Common myeloid progenitor, CD34-positive (primary cell): ENCODE measurements around the gene TBRG4.

ENCODE experiments used
- CTCF ChIA-PET: fragments of 350-600 bp; sonication (Branson Sonifier 250); formaldehyde crosslinking; loops from one replicate; lab custom pipeline; 2021; ENCODE audit warnings: antibody characterized with exemption; lab: Charles Lee
- POLR2A ChIA-PET: fragments of 350-600 bp; sonication (Branson Sonifier 250); formaldehyde crosslinking; loops from one replicate; lab custom pipeline; 2021; ENCODE audit warnings: antibody characterized with exemption; lab: Charles Lee
- DNase-seq, 3 donors: peaks; one replicate each; pipeline versions ENCODE4 v3.0.0 to v3.0.0-alpha.2; 2013
- H3K27ac ChIP-seq, 2 experiments: 1 replicate in 1 of 2; 2 replicates in 1 of 2; pipeline ENCODE4 v1.7.0; 2013; ENCODE audit warnings: inconsistent platforms in 2 of 2, low read length in 2 of 2, mild to moderate bottlenecking in 2 of 2, low read depth in 1 of 2, moderate library complexity in 1 of 2; ENCODE audit not compliant: severe bottlenecking in 2 of 2, insufficient read depth in 1 of 2, poor library complexity in 1 of 2
- H3K27me3 ChIP-seq, 5 experiments: replicated peaks in 2 of 5; 1 replicate in 3 of 5; 2 replicates in 2 of 5; pipeline versions ENCODE4 v1.6.1 to v1.7.0; 2013; ENCODE audit warnings: low read length in 4 of 5, mild to moderate bottlenecking in 2 of 5, moderate library complexity in 2 of 5, inconsistent platforms in 1 of 5; ENCODE audit not compliant: insufficient read depth in 5 of 5, control insufficient read depth in 4 of 5
- H3K36me3 ChIP-seq, 4 experiments: 1 replicate in 2 of 4; 2 replicates in 2 of 4; pipeline versions ENCODE4 v1.6.1 to v1.7.0; 2013; ENCODE audit warnings: low read length in 3 of 4, control low read depth in 1 of 4, mild to moderate bottlenecking in 1 of 4; ENCODE audit not compliant: control insufficient read depth in 4 of 4, insufficient read depth in 4 of 4
- H3K4me1 ChIP-seq, 4 experiments: 1 replicate in 3 of 4; 2 replicates in 1 of 4; pipeline versions ENCODE4 v1.6.1 to v1.7.1; 2013; ENCODE audit warnings: low read length in 3 of 4, mild to moderate bottlenecking in 3 of 4, control low read depth in 1 of 4, inconsistent platforms in 1 of 4, moderate library complexity in 1 of 4; ENCODE audit not compliant: control insufficient read depth in 4 of 4, insufficient read depth in 4 of 4; ENCODE audit errors: control extremely low read depth in 1 of 4
- H3K4me3 ChIP-seq, 7 experiments: 1 replicate in 4 of 7; 2 replicates in 3 of 7; pipeline versions ENCODE4 v1.5.1 to v1.7.0; 2013; ENCODE audit warnings: mild to moderate bottlenecking in 7 of 7, low read length in 6 of 7, moderate library complexity in 6 of 7, inconsistent platforms in 2 of 7, low read depth in 2 of 7, control low read depth in 1 of 7; ENCODE audit not compliant: insufficient read depth in 4 of 7, control insufficient read depth in 1 of 7; ENCODE audit errors: extremely low read depth in 1 of 7
- H3K9me3 ChIP-seq, 5 experiments: 1 replicate in 4 of 5; 2 replicates in 1 of 5; pipeline versions ENCODE4 v1.6.1 to v1.7.1; 2013; ENCODE audit warnings: low read length in 4 of 5, mild to moderate bottlenecking in 2 of 5, inconsistent platforms in 1 of 5, low read depth in 1 of 5, moderate library complexity in 1 of 5; ENCODE audit not compliant: control insufficient read depth in 4 of 5, insufficient read depth in 2 of 5; ENCODE audit errors: control extremely low read depth in 1 of 5
- WGBS: methylation state at CpG from one replicate; pipeline ENCODE4 v1.1.5; 2013; ENCODE audit not compliant: insufficient coverage; 5-methylcytosine and 5-hydroxymethylcytosine counted together

The TBRG4 gene

GRCh38 chr7:45108863-45109262 is 2.6 kb downstream of the TBRG4 start:
- WGBS, result 95% methylated on average over 6 of the region's 8 CpGs
- H3K27ac ChIP-seq, result peak overlapping the region; percentile 17 to 59
- H3K4me3 ChIP-seq, result no peak overlapping the region
- H3K4me1 ChIP-seq, result peaks cover 3 to 29% (median 22%) of the 10 kb centered on the region in 4 experiments
- POLR2A ChIA-PET, result no interaction called here
- CTCF ChIA-PET, result interaction anchor here (0.9 to 10.3 kb wide), 2 partner anchors 16 to 26 kb away, joined by 3 to 85 read pairs; no protein-coding TSS in a partner anchor
- H3K36me3 ChIP-seq, result peaks cover 13 to 55% (median 45%) of the 10 kb centered on the region in 4 experiments
- DNase-seq, result no peak
- H3K9me3 ChIP-seq, result no peaks in the 10 kb centered on the region
- H3K27me3 ChIP-seq, result no peaks in the 10 kb centered on the region

- no peak overlapping the region for H3K4me3 ChIP-seq
- ChIA-PET POLR2A (no interaction called here), CTCF (interaction anchor here (1.4 kb wide), 1 partner anchor 28 kb away, joined by 3 read pairs; no protein-coding TSS in a partner anchor)
- no peaks in the 10 kb centered on the region for H3K9me3 ChIP-seq
- no peak for DNase-seq
- H3K27ac ChIP-seq, result peak overlapping the region in 1 of 2 experiments; percentile 30
- H3K27me3 ChIP-seq, result no peaks in the 10 kb centered on the region
- peaks cover 20 to 70% (median 60%) of the 10 kb centered on the region in 4 experiments for H3K36me3 ChIP-seq
- peaks cover 3 to 27% (median 19%) of the 10 kb centered on the region in 4 experiments for H3K4me1 ChIP-seq
- WGBS, result 83% methylated on average over 1 of the region's 3 CpGs
Observed at GRCh38 chr7:45107356-45107755, 4.1 kb downstream of the TBRG4 start.

- DNase-seq, result no peak
- H3K9me3 ChIP-seq, result no peaks in the 10 kb centered on the region
- WGBS, result 99% methylated on average over 7 of the region's 8 CpGs
- CTCF ChIA-PET, result interaction anchor here (1.4 kb wide), 1 partner anchor 29 kb away, joined by 3 read pairs; no protein-coding TSS in a partner anchor
- peak overlapping the region in 1 of 2 experiments; percentile 30 for H3K27ac ChIP-seq
- H3K4me1 ChIP-seq, result peaks cover 3 to 22% (median 16%) of the 10 kb centered on the region in 4 experiments
- peaks cover 20 to 76% (median 65%) of the 10 kb centered on the region in 4 experiments for H3K36me3 ChIP-seq
- H3K27me3 ChIP-seq, result no peaks in the 10 kb centered on the region
- POLR2A ChIA-PET, result no interaction called here
- no peak overlapping the region for H3K4me3 ChIP-seq
Observed at GRCh38 chr7:45106820-45107219, 4.7 kb downstream of the TBRG4 start.

- H3K36me3 ChIP-seq, result peaks cover 20 to 87% (median 76%) of the 10 kb centered on the region in 4 experiments
- 100% methylated on average over 8 of the region's 8 CpGs for WGBS
- DNase-seq, result no peak
- no peaks in the 10 kb centered on the region for H3K27me3 ChIP-seq
- no peak overlapping the region for H3K27ac ChIP-seq
- peaks cover 2 to 21% (median 15%) of the 10 kb centered on the region in 4 experiments for H3K4me1 ChIP-seq
- H3K9me3 ChIP-seq, result no peaks in the 10 kb centered on the region
- H3K4me3 ChIP-seq, result no peak overlapping the region
- ChIA-PET POLR2A (no interaction called here), CTCF (interaction anchor here (0.8 kb wide), 1 partner anchor 22 kb away, joined by 4 read pairs; no protein-coding TSS in a partner anchor)
Observed at GRCh38 chr7:45105588-45106188, 5.8 kb downstream of the TBRG4 start.

- 99% methylated on average over 12 of the region's 12 CpGs for WGBS
- DNase-seq, result no peak
- no peak overlapping the region for H3K4me3 ChIP-seq
- no peaks in the 10 kb centered on the region for H3K9me3 ChIP-seq
- CTCF ChIA-PET, result interaction anchor here (0.8 kb wide), 1 partner anchor 22 kb away, joined by 4 read pairs; no protein-coding TSS in a partner anchor
- H3K4me1 ChIP-seq, result peaks cover 0 to 14% (median 10%) of the 10 kb centered on the region in 4 experiments
- H3K27me3 ChIP-seq, result no peaks in the 10 kb centered on the region
- POLR2A ChIA-PET, result no interaction called here
- peaks cover 20 to 94% (median 80%) of the 10 kb centered on the region in 4 experiments for H3K36me3 ChIP-seq
- no peak overlapping the region for H3K27ac ChIP-seq
Observed at GRCh38 chr7:45104844-45105587, 6.5 kb downstream of the TBRG4 start.

- DNase-seq, result no peak
- Histone ChIP-seq H3K27ac (no peak overlapping the region), H3K36me3 (peaks cover 22 to 100% (median 85%) of the 10 kb centered on the region in 4 experiments), H3K27me3 (no peaks in the 10 kb centered on the region), H3K9me3 (no peaks in the 10 kb centered on the region), H3K4me3 (no peak overlapping the region), H3K4me1 (peaks cover 0 to 9% (median 8%) of the 10 kb centered on the region in 4 experiments)
- 97% methylated on average over 14 of the region's 17 CpGs for WGBS
- CTCF ChIA-PET, result no interaction called here
- POLR2A ChIA-PET, result interaction anchor here (1.4 kb wide), 1 partner anchor 7 kb away, joined by 4 read pairs; the partner anchor contains the start of gene TBRG4
Observed at GRCh38 chr7:45103958-45104843, 7.3 kb downstream of the TBRG4 start.
